Activated T-cell treated with anti-CD3 and anti-CD28 coated beads for 24 hours (primary cell): ENCODE data around the gene ADAM33.

Experiments
- DNase-seq: peaks from one replicate; pipeline ENCODE4 v3.0.0-alpha.2; 2020; ENCODE audit warnings: low read depth

ADAM33 gene

GRCh38 chr20:3710011-3710466 is 28.2 kb upstream of the ADAM33 start:
- DNase-seq: no peak

- DNase-seq: no peak
Measured at GRCh38 chr20:3707508-3707899, 25.7 kb upstream of the ADAM33 start.

GRCh38 chr20:3706774-3707507 is 25.1 kb upstream of the ADAM33 start:
- no peak for DNase-seq

GRCh38 chr20:3705970-3706739 is 24.3 kb upstream of the ADAM33 start:
- DNase-seq: no peak

GRCh38 chr20:3705491-3705969 is 23.7 kb upstream of the ADAM33 start:
- DNase-seq: no peak

GRCh38 chr20:3704087-3704486 is 22.3 kb upstream of the ADAM33 start:
- DNase-seq: no peak

- DNase-seq: no peak
Measured at GRCh38 chr20:3702611-3703391, 21.0 kb upstream of the ADAM33 start.

GRCh38 chr20:3701061-3701998 is 19.5 kb upstream of the ADAM33 start:
- no peak for DNase-seq

GRCh38 chr20:3699037-3699436 is 17.2 kb upstream of the ADAM33 start:
- DNase-seq: no peak

- no peak for DNase-seq
Measured at GRCh38 chr20:3698591-3699001, 16.8 kb upstream of the ADAM33 start.

- no peak for DNase-seq
Measured at GRCh38 chr20:3697588-3698305, 15.9 kb upstream of the ADAM33 start.

GRCh38 chr20:3696745-3697587 is 15.2 kb upstream of the ADAM33 start:
- DNase-seq: no peak

- DNase-seq: no peak
Measured at GRCh38 chr20:3696200-3696599, 14.4 kb upstream of the ADAM33 start.

GRCh38 chr20:3694864-3695263 is 13.1 kb upstream of the ADAM33 start:
- DNase-seq: no peak

GRCh38 chr20:3693376-3693775 is 11.6 kb upstream of the ADAM33 start:
- DNase-seq: no peak

GRCh38 chr20:3692706-3693294 is 11.0 kb upstream of the ADAM33 start:
- DNase-seq: no peak

- no peak for DNase-seq
Measured at GRCh38 chr20:3691897-3692296, 10.1 kb upstream of the ADAM33 start.

- no peak for DNase-seq
Measured at GRCh38 chr20:3691306-3691705, 9.5 kb upstream of the ADAM33 start.

GRCh38 chr20:3690413-3690812 is 8.6 kb upstream of the ADAM33 start:
- no peak for DNase-seq
